ENCODE results near the gene NAP1L1. TPM values are rescaled to one million over a fixed set of nuclear protein-coding genes. Genes with fewer than 3 reads are reported as not detected.

Gene NAP1L1
- total RNA-seq, 1 experiment from 2014 or later, result 587 TPM

- peaks cover 30% of the 10 kb centered on the region for H3K4me1 ChIP-seq (replicated peaks; ENCODE audit: insufficient read depth)
- CTCF ChIA-PET, result interaction anchor here (0.5 to 1.4 kb wide), 7 partner anchors 50 to 472 kb away, joined by 3 to 5 read pairs (median 4); no protein-coding TSS in a partner anchor
- intact Hi-C loops (cut with micrococcal nuclease; ENCODE audit: unreplicated experiment), result loop anchor here (5.0 to 10.0 kb wide), 6 partner anchors 168 to 698 kb away; partner anchors contain the start of genes BBS10, CAPS2, GLIPR1L1 and KRR1
Observed at GRCh38 chr12:76032043-76032981, 52.2 kb downstream of the NAP1L1 start.

GRCh38 chr12:76031414-76032042 is 53.0 kb downstream of the NAP1L1 start, which contains the start of gene PHLDA1:
TSS of gene PHLDA1 (minus strand) at chr12:76031776.
- TF ChIP-seq CTCF (conservative IDR thresholded peaks at IDR 0.05), result peak; percentile 44; the same call in 1 of the 2 replicates
- TF ChIP-seq EZH2 (IDR thresholded peaks at IDR 0.05; ENCODE audit: low read depth), result no peak
- Histone ChIP-seq H3K27ac (peak within 1 kb of the TSS; percentile 95), H3K4me1 (replicated peaks; ENCODE audit: insufficient read depth) (peaks cover 38% of the 10 kb centered on the region), H4K20me1 (ENCODE audit: insufficient read depth) (peaks cover 12% of the 10 kb centered on the region), H3K36me3 (ENCODE audit: low read depth) (peaks cover 33% of the 10 kb centered on the region), H2AFZ (peak within 1 kb of the TSS; percentile 62), H3K79me2 (ENCODE audit: low read depth) (peaks cover 85% of the 10 kb centered on the region), H3K4me2 (peak within 1 kb of the TSS; percentile 89), H3K27me3 (ENCODE audit: insufficient read depth, low read depth) (no peaks in the 10 kb centered on the region), H3K9me2 (ENCODE audit: insufficient read depth) (no peaks in the 10 kb centered on the region), H3K4me3 (peak within 1 kb of the TSS; percentile 94), H3F3A (ENCODE audit: insufficient read depth, low read depth) (peaks cover 54% of the 10 kb centered on the region), H3K9me3 (ENCODE audit: insufficient read depth, low read depth) (no peaks in the 10 kb centered on the region)
- intact Hi-C loops (cut with micrococcal nuclease; ENCODE audit: unreplicated experiment), result loop anchor here (1.0 to 10.0 kb wide), 13 partner anchors 53 to 697 kb away; partner anchors contain the start of genes BBS10, CAPS2, GLIPR1L1 and KRR1
- peak; percentile 88 to 98 for DNase-seq
- BruUV-seq (replicated peaks), result no TSS peak
- ChIA-PET POLR2A (ENCODE audit: unreplicated experiment) (interaction anchor here (0.5 to 1.8 kb wide), 11 partner anchors 11 to 504 kb away, joined by 3 to 24 read pairs (median 5); no protein-coding TSS in a partner anchor), CTCF (interaction anchor here (0.5 to 1.4 kb wide), 5 partner anchors 236 to 472 kb away, joined by 3 to 10 read pairs (median 4); no protein-coding TSS in a partner anchor)

More at GRCh38 chr12:76032043-76032981, 52.2 kb downstream of the NAP1L1 start:
- no peaks in the 10 kb centered on the region for H3K27me3 ChIP-seq (ENCODE audit: insufficient read depth, low read depth)
- H2AFZ ChIP-seq, result peak overlapping the region; percentile 62
- peaks cover 80% of the 10 kb centered on the region for H3K79me2 ChIP-seq (ENCODE audit: low read depth)
- H3K4me3 ChIP-seq, result peak overlapping the region; percentile 78
- peaks cover 12% of the 10 kb centered on the region for H4K20me1 ChIP-seq (ENCODE audit: insufficient read depth)
- H3F3A ChIP-seq (ENCODE audit: insufficient read depth, low read depth), result peaks cover 46% of the 10 kb centered on the region
- TSS peak; percentile 66 for BruUV-seq (replicated peaks)
- no peaks in the 10 kb centered on the region for H3K9me2 ChIP-seq (ENCODE audit: insufficient read depth)
- H3K36me3 ChIP-seq (ENCODE audit: low read depth), result peaks cover 32% of the 10 kb centered on the region
- no peaks in the 10 kb centered on the region for H3K9me3 ChIP-seq (ENCODE audit: insufficient read depth, low read depth)
- DNase-seq, result peak in 1 of 2 experiments; percentile 34
- peak overlapping the region; percentile 74 for H3K4me2 ChIP-seq
- peak overlapping the region; percentile 95 for H3K27ac ChIP-seq
- POLR2A ChIA-PET (ENCODE audit: unreplicated experiment), result interaction anchor here (0.6 to 1.8 kb wide), 10 partner anchors 12 to 504 kb away, joined by 3 to 24 read pairs (median 5); no protein-coding TSS in a partner anchor
- TF ChIP-seq EZH2 (IDR thresholded peaks at IDR 0.05; ENCODE audit: low read depth) (no peak), CTCF (conservative IDR thresholded peaks at IDR 0.05) (no peak)

GRCh38 chr12:76031081-76031413 is 53.4 kb downstream of the NAP1L1 start:
- Histone ChIP-seq H3K9me2 (ENCODE audit: insufficient read depth) (no peaks in the 10 kb centered on the region), H3K36me3 (ENCODE audit: low read depth) (peaks cover 33% of the 10 kb centered on the region), H3K4me1 (replicated peaks; ENCODE audit: insufficient read depth) (peaks cover 43% of the 10 kb centered on the region), H3F3A (ENCODE audit: insufficient read depth, low read depth) (peaks cover 55% of the 10 kb centered on the region), H3K4me3 (peak overlapping the region; percentile 94), H2AFZ (no peak overlapping the region), H3K27me3 (ENCODE audit: insufficient read depth, low read depth) (no peaks in the 10 kb centered on the region), H4K20me1 (ENCODE audit: insufficient read depth) (peaks cover 12% of the 10 kb centered on the region), H3K9me3 (ENCODE audit: insufficient read depth, low read depth) (no peaks in the 10 kb centered on the region), H3K79me2 (ENCODE audit: low read depth) (peaks cover 85% of the 10 kb centered on the region), H3K4me2 (peak overlapping the region; percentile 89), H3K27ac (peak overlapping the region; percentile 95)
- no peak for TF ChIP-seq CTCF (conservative IDR thresholded peaks at IDR 0.05)
- TF ChIP-seq EZH2 (IDR thresholded peaks at IDR 0.05; ENCODE audit: low read depth), result no peak
- DNase-seq, result no peak
- ChIA-PET CTCF (interaction anchor here (0.5 to 1.4 kb wide), 2 partner anchors 379 to 408 kb away, joined by 4 to 10 read pairs; no protein-coding TSS in a partner anchor), POLR2A (ENCODE audit: unreplicated experiment) (interaction anchor here (0.5 to 1.8 kb wide), 11 partner anchors 11 to 503 kb away, joined by 3 to 24 read pairs (median 5); no protein-coding TSS in a partner anchor)
- BruUV-seq (replicated peaks), result no TSS peak
- intact Hi-C loops (cut with micrococcal nuclease; ENCODE audit: unreplicated experiment), result loop anchor here (1.0 to 10.0 kb wide), 13 partner anchors 53 to 696 kb away; partner anchors contain the start of genes BBS10, CAPS2, GLIPR1L1 and KRR1

All from PC-9 (cell line).